Measurements from ENCODE around the gene TLL2.
"Not testable (repeated sequence)": the region's sequence is repeated elsewhere in the genome, so short reads cannot be mapped to it uniquely, and the experiment has no call there.

The TLL2 gene

DNA sequence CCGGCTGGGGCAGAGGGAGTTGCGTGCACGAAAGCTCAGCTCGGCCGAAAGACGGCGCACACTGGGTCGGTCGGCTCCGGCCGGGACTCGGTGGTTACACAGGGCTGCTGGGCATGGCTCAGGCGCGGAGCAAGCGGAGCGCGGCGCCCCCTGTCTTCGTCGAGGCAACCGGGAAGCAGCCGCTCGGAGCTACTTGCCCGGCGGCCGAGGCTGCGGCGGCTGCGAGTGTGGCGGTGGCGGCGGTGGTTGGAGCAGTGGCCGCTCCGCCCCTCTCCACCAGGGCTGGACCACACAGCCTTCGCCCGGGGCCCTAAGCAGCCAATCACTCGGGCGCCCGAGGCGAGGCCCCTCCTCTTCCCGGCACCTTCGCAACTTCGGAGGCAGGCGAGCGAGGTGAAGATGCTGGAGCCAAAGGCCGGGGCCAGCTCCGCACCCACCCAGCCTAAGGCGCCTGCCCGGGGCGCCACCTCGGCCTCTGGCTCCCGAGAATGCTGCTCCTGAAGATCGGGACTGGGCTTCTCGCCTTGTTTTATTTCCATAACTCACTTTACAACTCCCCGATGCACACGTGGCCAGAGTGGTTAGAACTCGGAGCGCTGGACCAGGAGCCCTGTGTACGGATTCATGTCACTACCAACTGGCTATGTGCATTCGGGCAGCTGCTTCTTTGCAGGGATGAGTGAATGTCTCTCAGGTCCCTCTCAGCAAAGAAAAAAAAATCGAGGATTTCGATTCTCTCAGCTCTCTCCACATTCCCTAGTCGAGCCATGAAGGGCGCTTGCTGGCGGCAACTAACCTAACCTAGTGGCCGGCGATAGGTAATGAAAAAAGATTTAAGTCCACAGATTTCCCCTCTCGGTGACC, at the start of gene TLL2:
TSS of gene TLL2 (minus strand) at position 229 of the 864 bp plus-strand sequence. CDS start 241 bp downstream, outside the sequence.
- DNase-seq (ENCODE audit: low read depth in 2 of 2) = peak in 1 of 2 experiments; percentile 58

DNA sequence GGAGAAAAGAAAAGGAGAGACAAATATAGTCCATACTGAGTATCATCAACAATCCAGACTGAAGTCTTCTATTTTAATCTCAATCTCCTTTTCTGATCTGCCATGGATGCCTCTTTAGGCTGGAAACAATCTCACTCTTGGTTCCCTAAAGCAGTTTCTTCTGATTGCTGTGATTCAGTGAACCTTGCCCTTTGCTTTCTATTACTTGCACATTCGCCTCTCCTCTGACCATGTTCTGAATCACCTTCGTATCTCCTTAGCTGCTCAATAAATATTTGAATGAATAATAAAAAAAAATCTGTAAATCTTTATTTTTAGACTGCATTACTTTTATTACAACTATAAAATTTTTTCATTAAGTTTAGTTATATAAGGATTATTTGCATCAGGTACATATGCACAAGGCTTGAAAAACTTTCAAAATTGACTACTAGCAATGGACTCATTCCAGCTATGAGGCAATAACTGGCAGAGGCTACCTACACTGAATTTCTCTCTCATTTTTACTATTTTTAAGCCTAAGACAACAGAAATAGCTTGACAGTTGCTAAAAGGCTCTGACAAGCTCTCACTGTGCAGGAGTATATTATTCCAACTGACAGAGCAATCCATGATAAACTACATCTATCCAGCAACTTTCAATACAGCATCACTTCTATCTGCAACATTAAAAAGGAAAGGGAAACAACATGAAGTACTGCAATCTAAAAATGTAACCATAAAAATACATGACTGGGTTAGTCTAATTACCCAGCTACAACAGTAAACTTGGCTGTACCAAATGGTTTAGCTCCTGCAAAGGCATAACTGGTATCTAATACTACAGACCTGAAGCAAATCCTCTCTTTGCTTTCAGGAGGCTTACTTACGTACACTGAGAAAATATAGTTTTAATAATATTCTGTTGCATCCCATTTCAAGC, 47.5 kb upstream of the TLL2 start:
- DNase-seq (ENCODE audit: low read depth in 2 of 2) = no peak

- DNase-seq (ENCODE audit: low read depth in 2 of 2) = no peak
These were observed 46.8 kb upstream of the TLL2 start for GRCh38 chr10:96560489-96560888.

GRCh38 chr10:96556003-96556402, 42.3 kb upstream of the TLL2 start:
- DNase-seq (ENCODE audit: low read depth in 2 of 2) = no peak

DNA sequence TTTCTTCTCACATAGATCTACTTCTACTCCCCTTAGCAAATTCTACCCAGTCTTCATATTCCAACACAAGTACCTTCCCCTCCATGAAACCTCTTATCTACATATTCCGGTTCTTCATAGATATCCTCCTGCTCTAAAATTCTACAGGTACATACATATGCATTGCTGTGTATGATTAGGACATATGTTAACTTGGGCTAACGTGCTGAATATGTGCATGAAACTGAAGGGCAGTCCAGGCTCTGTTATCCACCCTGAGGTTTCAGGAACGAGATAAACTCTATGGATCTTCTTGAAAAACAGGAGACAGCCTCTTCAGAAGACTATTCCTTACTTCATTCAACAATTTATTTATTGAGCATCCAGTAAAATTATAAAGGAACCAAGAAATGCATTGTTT, 41.6 kb upstream of the TLL2 start:
- DNase-seq (ENCODE audit: low read depth in 2 of 2) = no peak

- DNase-seq (ENCODE audit: low read depth in 2 of 2) = no peak
These were observed 34.9 kb upstream of the TLL2 start for GRCh38 chr10:96548589-96548988.

- not testable (repeated sequence) for DNase-seq (ENCODE audit: low read depth in 2 of 2)
These were observed 31.8 kb upstream of the TLL2 start for GRCh38 chr10:96545558-96545957.

GRCh38 chr10:96541921-96542320, 28.2 kb upstream of the TLL2 start:
- DNase-seq (ENCODE audit: low read depth in 2 of 2) = no peak

DNA sequence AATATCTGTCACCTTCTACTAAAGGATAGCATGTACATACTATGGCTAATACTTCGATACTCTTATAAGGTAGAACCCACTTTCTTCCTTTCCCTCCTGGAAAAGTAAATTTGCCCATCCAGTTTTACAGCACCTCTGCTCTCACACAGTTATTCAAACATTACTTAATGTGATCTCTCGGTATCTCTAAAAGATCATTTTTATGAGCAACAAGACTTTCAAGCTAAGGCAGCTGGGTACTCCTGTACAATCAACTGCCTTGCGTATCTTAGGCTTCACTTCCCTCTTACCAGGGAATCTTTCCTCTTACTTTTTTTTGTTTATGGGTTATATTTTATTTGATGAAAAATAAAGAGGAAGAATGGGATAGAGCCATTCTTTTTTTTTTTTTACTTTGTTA, 26.5 kb upstream of the TLL2 start:
- no peak for DNase-seq (ENCODE audit: low read depth in 2 of 2)

DNA sequence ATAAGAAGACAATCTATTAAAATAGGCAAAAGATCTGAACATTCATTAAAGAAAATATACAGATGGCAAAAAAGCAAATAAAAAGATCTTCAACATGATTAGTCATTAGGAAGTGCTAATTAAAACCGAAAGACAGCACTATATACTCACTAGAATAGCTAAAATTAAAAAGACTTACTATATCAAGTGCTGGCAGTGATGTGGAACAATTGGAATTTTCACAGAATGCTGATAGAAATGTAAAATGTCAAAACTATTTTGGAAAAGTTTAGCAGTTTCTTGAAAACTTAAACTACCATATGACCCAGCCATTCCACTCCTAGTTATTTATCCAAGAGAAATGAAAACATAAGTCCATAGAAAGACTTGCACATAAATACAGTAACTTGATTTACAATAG, 25.0 kb upstream of the TLL2 start:
- DNase-seq (ENCODE audit: low read depth in 2 of 2) = no peak

GRCh38 chr10:96536129-96536528, 22.4 kb upstream of the TLL2 start:
- DNase-seq (ENCODE audit: low read depth in 2 of 2) = no peak

- DNase-seq (ENCODE audit: low read depth in 2 of 2) = no peak
These were observed 18.8 kb upstream of the TLL2 start for GRCh38 chr10:96532523-96532922.

DNA sequence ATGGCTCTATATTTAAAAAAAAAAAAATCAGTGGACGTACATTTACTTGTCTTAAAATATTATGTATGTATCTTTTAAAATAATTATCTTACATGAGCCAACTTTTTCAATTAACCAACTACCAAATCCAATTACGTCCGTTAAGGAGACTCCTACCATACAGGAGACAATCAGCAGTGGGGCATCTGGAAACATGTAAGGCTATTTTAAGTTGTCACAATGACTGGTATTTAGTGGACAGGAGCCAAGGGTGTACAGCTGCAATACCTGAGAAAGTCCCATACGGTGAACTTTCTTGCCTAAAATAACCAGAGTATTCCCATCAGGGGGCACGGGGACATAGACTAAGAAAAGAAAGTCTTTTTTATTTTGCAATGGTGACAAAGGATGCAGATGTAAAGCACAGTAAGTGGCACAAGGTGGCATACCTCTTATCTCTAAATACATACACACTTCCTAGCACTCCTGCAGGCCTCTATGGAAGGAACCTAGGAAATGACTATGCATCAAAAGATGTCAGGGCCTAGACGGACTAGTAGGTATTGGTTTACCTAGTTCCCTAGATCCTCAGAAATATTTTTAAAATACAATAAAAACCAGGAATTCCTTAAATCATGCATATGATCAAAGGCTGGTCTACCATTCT, 16.0 kb upstream of the TLL2 start:
- DNase-seq (ENCODE audit: low read depth in 2 of 2) = no peak

- DNase-seq (ENCODE audit: low read depth in 2 of 2) = no peak
These were observed 11.0 kb upstream of the TLL2 start for GRCh38 chr10:96524741-96525140.

DNA sequence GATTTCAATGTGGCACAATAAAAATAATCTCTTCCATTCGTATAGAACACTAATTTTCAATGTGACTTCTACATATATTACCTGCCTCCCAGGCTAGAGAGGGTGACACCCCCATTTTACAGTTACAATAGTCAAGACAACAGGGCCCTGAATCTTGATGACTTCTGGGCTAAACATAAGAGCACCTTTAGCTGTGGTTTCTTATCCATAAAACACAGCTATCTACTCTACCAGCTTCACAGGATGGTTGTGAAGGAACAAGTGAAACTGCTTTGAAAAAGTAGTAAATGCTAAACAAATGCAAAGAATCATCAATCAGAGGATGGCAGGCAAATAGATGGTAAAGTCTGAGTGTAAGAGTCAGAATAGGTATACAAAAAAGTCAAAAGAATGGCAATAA, 3.6 kb upstream of the TLL2 start:
- DNase-seq (ENCODE audit: low read depth in 2 of 2) = no peak

GRCh38 chr10:96516337-96516736, 2.6 kb upstream of the TLL2 start:
- no peak for DNase-seq (ENCODE audit: low read depth in 2 of 2)

GRCh38 chr10:96513305-96513697, 425 bp downstream of the TLL2 start:
- no peak for DNase-seq (ENCODE audit: low read depth in 2 of 2)

DNA sequence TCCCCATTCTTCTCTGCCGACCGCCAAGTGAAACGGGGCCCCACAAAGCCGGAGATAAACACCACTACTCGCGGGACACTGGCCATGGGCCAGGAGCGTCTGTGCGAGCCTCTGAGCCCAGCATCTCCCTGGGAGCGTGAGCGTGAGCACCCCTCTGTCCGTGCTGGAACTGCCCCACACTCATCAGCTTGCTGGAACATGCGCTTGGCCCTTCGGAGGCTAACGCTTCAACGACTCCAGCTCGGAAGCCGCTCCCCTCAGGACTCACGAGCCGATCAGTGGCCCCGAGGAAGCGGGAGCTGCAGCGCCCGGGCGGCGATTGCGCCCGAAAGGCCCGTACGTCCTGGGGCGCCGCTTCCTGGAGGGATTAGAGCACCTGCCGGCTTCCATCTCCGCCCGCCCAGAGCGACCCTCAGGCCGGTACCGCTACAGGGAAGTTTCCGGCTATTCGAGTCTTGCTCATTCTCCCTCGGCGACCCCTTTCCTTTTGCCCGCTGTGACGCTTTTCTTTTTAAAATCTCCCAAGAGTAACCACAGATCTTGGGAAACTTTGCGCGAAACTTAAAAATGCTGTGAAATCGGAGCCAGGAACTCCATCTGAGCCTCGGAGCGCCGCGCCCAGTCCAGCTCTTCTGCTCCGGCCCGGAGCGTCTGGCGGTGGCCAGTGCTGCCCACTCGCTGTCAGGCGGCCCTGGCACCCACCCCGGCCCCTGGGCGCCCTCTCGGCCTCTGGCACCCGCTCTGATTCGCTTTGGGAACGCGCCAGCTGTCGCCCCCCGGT, 1.0 kb downstream of the TLL2 start:
- DNase-seq (ENCODE audit: low read depth in 2 of 2) = no peak

DNA sequence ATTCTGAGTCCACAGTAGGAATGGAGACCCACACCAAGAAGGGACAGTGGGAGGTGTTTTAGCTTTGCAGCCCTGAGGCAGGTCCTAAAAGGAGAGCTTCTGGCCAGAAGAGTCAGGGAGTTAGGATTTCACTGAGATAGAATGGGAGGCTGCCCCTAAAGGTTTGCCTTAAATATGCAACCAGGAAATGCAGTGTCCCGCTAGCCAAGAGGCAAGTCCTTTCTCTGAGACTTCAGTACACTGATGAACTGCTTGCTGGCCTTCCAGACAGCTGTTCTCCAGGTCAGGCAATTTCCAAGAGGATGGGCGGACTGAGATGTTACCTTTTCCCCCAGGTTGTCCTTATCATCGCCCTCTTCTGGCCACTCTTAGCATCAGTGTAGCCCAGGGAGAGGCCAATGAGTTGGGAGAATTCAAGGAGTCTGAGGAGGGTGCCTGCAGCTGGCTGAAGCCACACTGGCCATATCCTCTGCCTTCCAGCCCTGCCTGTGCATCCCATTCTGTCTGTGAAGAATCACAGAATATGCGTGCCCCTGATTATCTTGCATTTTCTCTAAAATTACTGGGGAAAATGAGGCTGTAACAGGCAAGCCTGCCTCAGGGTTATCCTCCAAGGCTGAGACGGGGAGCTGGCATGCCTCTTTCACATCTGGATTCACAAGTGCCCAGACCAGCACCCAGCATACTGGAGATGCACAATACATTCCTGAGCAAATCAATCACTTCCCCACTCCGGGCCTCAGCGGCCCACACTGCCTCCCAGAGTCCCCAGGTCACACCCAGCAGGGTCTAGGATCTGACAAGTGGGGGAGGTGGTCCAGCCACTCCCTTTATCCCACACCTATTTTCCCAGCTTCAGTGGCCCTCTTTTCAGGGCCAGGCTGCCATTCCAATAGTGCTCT, 2.4 kb downstream of the TLL2 start:
- no peak for DNase-seq (ENCODE audit: low read depth in 2 of 2)

- no peak for DNase-seq (ENCODE audit: low read depth in 2 of 2)
These were observed 4.6 kb downstream of the TLL2 start for GRCh38 chr10:96509017-96509641.
